CD4-positive, alpha-beta T cell treated with Interferon alpha-2 for 1 hour (primary cell): Measurements from ENCODE around the gene DIS3L2.
A peak's percentile ranks its signal among the peaks of the same experiment; 100 is the strongest.
"Not testable (repeated sequence)": the region's sequence is repeated elsewhere in the genome, so short reads cannot be mapped to it uniquely, and the experiment has no call there.

Experiments
- DNase-seq, 2 donors: peaks; one replicate each; pipeline ENCODE4 v3.0.0-alpha.2; 2020 to 2022

Gene DIS3L2

GRCh38 chr2:232310696-232311095 lies 349.2 kb downstream of the DIS3L2 start:
- no peak for DNase-seq

GRCh38 chr2:232313645-232314044 lies 352.1 kb downstream of the DIS3L2 start:
- DNase-seq = not testable (repeated sequence)

- peak; percentile 79 to 85 for DNase-seq
Measured at GRCh38 chr2:232315049-232315922, 353.8 kb downstream of the DIS3L2 start.

GRCh38 chr2:232315923-232316299 lies 354.4 kb downstream of the DIS3L2 start:
- DNase-seq = no peak

GRCh38 chr2:232316461-232317330 lies 355.2 kb downstream of the DIS3L2 start:
- no peak for DNase-seq

- DNase-seq = no peak
Measured at GRCh38 chr2:232318169-232318855, 356.8 kb downstream of the DIS3L2 start.

GRCh38 chr2:232319067-232319802 lies 357.7 kb downstream of the DIS3L2 start:
- peak in 1 of 2 donors; percentile 20 for DNase-seq

- DNase-seq = no peak
Measured at GRCh38 chr2:232319803-232320442, 358.4 kb downstream of the DIS3L2 start.

- DNase-seq = no peak
Measured at GRCh38 chr2:232320443-232320803, 358.9 kb downstream of the DIS3L2 start.

GRCh38 chr2:232321156-232321816 lies 359.8 kb downstream of the DIS3L2 start:
- peak; percentile 40 to 67 for DNase-seq

- no peak for DNase-seq
Measured at GRCh38 chr2:232321817-232322559, 360.5 kb downstream of the DIS3L2 start.

GRCh38 chr2:232322560-232323327 lies 361.2 kb downstream of the DIS3L2 start:
- no peak for DNase-seq

GRCh38 chr2:232323328-232323650 lies 361.8 kb downstream of the DIS3L2 start:
- DNase-seq = no peak

- not testable (repeated sequence) for DNase-seq
Measured at GRCh38 chr2:232323967-232324366, 362.5 kb downstream of the DIS3L2 start.

- no peak for DNase-seq
Measured at GRCh38 chr2:232324778-232325177, 363.3 kb downstream of the DIS3L2 start.

GRCh38 chr2:232325324-232326273 lies 364.1 kb downstream of the DIS3L2 start:
- peak; percentile 47 to 59 for DNase-seq

GRCh38 chr2:232326274-232327104 lies 365.0 kb downstream of the DIS3L2 start:
- DNase-seq = not testable (repeated sequence)
